IPS-15b (cell line): Measurements from ENCODE around the gene TCEAL5.
"Not testable (repeated sequence)": the region's sequence is repeated elsewhere in the genome, so short reads cannot be mapped to it uniquely, and the experiment has no call there.

Experiments used
- H3K27me3 ChIP-seq: one replicate; pipeline ENCODE4 v1.6.1; 2013; ENCODE audit warnings: low read length; ENCODE audit not compliant: control insufficient read depth, insufficient read depth
- H3K36me3 ChIP-seq: one replicate; pipeline ENCODE4 v1.6.1; 2013; ENCODE audit warnings: low read length; ENCODE audit not compliant: control insufficient read depth, insufficient read depth
- H3K4me1 ChIP-seq: one replicate; pipeline ENCODE4 v1.6.1; 2013; ENCODE audit warnings: mild to moderate bottlenecking, low read length; ENCODE audit not compliant: control insufficient read depth, insufficient read depth
- H3K4me3 ChIP-seq: one replicate; pipeline ENCODE4 v1.5.1; 2013; ENCODE audit warnings: low read depth, low read length
- H3K9ac ChIP-seq: one replicate; pipeline ENCODE4 v1.6.1; 2013; ENCODE audit warnings: low read depth, mild to moderate bottlenecking, low read length
- H3K9me3 ChIP-seq: one replicate; pipeline ENCODE4 v1.6.1; 2013; ENCODE audit warnings: mild to moderate bottlenecking, low read length; ENCODE audit not compliant: control insufficient read depth, insufficient read depth

The TCEAL5 gene

GRCh38 chrX:103225918-103226317 lies 50.6 kb downstream of the TCEAL5 start:
- H3K9ac ChIP-seq, H3K4me1 ChIP-seq, H3K4me3 ChIP-seq, H3K36me3 ChIP-seq, H3K9me3 ChIP-seq: not testable (repeated sequence)
- H3K27me3 ChIP-seq = peaks cover 13% of the 10 kb centered on the region
